ENCODE data around the gene HYLS1.
"Not testable (repeated sequence)": the region's sequence is repeated elsewhere in the genome, so short reads cannot be mapped to it uniquely, and the experiment has no call there.

The HYLS1 gene

DNA sequence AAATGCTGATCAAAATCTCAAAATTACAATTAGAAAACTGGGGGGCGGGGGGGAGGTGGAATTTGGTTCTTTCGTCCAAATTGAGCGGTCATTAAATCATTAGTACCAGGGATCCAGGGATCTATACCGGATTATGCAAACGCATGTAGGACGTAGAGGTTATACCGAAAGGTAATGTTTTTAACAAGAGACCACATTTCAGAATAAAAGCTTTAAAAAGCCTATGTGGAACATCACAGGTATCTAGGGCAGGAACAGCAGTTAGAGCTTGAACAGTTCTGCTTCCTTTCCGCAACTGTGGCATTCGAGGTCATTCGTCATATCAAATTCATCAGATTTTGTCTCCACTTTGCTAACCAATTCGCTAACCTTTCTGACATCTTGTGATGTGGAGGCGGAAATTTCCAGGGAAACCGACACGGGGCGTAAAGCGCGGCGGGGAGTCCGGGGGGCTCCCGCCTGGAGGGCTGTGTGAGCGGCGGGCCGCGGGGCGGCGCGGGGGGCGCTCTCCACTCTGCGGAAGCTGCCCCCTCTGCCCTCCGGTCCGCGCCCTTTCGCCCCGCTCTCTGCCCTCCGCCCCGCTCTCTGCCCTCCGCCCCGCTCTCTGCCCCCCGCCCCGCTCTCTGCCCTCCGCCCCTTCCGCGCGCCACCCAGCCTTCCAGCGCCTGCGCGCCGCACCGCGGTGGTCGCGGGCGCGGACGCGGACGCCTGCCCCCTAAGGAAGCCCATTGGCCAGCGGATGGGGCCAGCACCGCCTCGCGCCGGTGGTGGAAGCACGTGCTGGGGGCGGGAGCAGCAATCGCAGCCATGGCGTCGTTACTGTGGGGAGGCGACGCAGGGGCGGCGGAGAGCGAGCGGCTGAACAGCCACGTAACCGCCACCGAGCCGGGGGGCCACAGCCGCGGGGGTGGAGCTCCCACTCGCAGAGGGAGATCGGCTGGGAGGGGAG lies 16.5 kb downstream of the HYLS1 start, which contains the start of gene DDX25:
Gene DDX25 (plus strand): TSS at position 798 of the 949 bp plus-strand sequence. CDS start 10 bp downstream, at position 808.
- peak within 1 kb of the TSS; percentile 3 for H3K4me3 ChIP-seq (ENCODE audit: low read depth, low read length)
- TF ChIP-seq, protein P1, sequence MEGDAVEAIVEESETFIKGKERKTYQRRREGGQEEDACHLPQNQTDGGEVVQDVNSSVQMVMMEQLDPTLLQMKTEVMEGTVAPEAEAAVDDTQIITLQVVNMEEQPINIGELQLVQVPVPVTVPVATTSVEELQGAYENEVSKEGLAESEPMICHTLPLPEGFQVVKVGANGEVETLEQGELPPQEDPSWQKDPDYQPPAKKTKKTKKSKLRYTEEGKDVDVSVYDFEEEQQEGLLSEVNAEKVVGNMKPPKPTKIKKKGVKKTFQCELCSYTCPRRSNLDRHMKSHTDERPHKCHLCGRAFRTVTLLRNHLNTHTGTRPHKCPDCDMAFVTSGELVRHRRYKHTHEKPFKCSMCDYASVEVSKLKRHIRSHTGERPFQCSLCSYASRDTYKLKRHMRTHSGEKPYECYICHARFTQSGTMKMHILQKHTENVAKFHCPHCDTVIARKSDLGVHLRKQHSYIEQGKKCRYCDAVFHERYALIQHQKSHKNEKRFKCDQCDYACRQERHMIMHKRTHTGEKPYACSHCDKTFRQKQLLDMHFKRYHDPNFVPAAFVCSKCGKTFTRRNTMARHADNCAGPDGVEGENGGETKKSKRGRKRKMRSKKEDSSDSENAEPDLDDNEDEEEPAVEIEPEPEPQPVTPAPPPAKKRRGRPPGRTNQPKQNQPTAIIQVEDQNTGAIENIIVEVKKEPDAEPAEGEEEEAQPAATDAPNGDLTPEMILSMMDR (conservative IDR thresholded peaks at IDR 0.05; ENCODE audit: low read depth, low read length) = no peak
- DNase-seq (ENCODE audit: low read depth) = no peak

DNA sequence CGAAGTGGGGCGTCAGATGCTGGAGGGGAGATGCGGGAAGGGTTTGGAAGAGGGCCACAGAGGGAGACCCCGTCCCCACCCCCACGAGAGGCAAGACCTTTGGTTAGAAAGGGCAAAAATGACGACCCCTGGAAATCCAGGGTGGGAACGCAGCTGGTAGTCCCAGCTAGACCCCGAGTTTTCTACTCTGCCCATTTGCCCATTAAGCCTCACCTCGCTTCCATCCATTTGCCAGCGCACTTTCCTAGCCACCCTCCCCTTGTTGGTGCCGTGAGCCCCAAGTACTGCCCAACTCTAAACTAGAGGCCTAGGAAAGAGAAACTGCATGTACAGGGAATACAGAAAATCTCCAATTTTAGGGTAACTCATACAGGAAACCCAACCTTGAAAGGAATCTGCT lies 17.2 kb downstream of the HYLS1 start:
- H3K4me3 ChIP-seq (ENCODE audit: low read depth, low read length) = no peak overlapping the region
- TF ChIP-seq, protein P1 (conservative IDR thresholded peaks at IDR 0.05; ENCODE audit: low read depth, low read length) = no peak
- no peak for DNase-seq (ENCODE audit: low read depth)

DNA sequence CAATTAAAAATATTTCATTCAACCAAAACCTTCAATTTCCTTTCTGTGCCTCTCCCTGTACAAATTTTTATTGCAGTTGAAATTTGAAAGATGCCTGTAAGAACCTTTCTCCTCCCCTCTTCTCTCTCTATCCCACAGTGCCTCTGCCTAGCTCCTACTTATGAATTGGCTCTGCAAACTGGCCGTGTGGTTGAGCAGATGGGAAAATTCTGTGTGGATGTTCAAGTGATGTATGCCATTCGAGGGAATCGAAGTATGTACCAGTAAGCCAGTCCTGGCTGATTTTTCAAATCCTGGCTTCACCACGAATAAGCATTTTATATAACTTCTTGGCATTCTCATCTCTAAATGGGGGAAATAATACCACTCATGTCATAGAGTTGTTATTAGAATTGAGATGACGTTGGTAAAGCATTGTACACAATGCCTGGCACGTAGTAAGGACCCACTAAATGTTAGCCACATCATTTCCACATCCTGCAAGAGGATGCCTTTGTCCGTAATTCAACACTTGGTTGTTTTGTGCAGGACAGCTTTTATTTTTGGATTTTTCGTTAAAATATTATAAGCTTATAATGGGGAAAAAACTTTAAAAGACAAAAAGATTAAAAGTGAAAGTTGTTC lies 22.9 kb downstream of the HYLS1 start:
- TF ChIP-seq, protein P1 (conservative IDR thresholded peaks at IDR 0.05; ENCODE audit: low read depth, low read length) = no peak

DNA sequence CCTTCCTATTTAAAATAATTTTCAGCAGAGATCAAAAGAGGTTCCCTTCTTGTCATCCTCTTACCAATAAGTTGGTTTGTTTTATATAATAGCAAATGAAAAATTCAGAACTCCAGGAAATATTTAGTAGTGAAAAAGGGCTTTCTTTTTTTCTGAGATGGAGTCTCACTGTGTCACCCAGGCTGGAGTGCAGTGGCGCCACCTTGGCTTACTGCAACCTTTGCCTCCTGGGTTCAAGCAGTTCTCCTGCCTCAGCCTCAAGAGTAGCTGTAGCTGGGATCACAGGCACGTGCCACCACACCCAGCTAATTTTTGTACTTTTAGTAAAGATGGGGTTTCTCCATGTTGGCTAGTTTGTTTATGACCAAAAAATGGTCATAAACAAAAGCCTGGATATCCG lies 27.1 kb downstream of the HYLS1 start:
- H3K4me3 ChIP-seq (ENCODE audit: low read depth, low read length); DNase-seq (ENCODE audit: low read depth): not testable (repeated sequence)

More for the DNA sequence above, 22.9 kb downstream of the HYLS1 start:
- H3K4me3 ChIP-seq (ENCODE audit: low read depth, low read length) = no peak overlapping the region
- no peak for DNase-seq (ENCODE audit: low read depth)

DNA sequence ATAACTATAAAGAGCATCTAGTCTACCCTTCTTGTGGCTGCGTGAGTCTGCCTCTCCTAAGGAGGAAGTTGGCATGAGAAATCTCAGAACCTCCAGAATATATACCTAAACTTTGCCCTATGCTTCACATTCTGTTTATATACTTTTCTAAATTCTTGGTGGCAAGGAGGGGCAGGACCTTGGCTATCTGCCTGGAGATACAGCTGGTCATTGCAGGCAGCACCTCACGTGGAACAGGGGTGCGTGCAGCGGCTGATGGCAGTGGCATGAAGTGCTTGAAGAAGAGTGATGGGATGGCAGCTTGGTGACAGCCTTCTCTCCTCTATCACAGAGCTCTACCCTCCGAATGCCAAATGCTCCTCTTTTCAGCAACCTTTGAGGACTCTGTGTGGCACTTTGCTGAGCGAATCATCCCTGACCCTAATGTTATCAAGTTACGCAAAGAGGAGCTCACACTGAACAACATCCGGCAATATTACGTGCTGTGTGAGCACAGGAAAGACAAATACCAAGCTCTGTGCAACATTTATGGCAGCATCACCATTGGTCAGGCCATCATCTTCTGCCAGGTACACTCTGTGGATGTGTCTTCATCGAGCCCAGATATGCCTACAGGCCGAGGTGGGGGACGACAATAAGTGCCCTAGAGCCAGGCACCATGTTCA lies 29.3 kb downstream of the HYLS1 start:
- no peak overlapping the region for H3K4me3 ChIP-seq (ENCODE audit: low read depth, low read length)
- TF ChIP-seq, protein P1 (conservative IDR thresholded peaks at IDR 0.05; ENCODE audit: low read depth, low read length) = no peak
- DNase-seq (ENCODE audit: low read depth) = no peak

DNA sequence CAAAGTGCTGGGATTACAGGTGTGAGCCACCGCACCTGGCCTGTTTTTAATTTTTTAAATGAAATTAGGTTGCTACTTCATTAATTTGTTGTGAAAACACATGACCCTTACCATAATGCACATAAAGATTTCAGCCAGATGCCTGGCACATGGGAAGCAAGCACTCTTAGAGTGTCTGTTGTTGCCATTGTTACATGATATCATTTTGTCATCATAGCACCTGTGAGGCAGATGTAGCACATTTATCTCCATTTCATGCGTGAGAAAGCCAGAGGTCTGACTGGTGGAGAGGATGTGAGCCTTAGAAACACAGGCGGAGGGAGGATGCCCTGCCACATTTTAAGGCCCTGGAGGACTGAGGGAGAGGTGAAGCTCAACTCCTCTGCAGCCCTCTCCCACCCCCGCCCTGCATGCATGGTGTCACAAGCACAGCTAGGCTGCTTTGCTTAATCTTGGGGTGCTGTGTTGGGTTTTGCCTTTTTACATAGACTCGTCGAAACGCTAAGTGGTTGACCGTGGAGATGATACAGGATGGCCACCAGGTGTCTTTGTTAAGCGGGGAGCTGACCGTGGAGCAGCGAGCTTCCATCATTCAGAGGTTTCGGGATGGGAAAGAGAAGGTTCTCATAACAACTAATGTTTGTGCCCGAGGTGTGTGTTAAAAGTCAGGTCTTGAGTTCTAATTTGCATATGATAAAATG lies 30.8 kb downstream of the HYLS1 start:
- no peak overlapping the region for H3K4me3 ChIP-seq (ENCODE audit: low read depth, low read length)
- TF ChIP-seq, protein P1 (conservative IDR thresholded peaks at IDR 0.05; ENCODE audit: low read depth, low read length) = no peak
- no peak for DNase-seq (ENCODE audit: low read depth)

Measured in choroid plexus epithelial cell (primary cell).